Liver (tissue), 9 donors: ENCODE measurements around the gene TMEM114. TPM values are rescaled to one million over a fixed set of nuclear protein-coding genes. Genes with fewer than 3 reads are reported as not detected.

Experiments
- DNase-seq: peaks from one replicate; pipeline ENCODE4 v3.0.0-alpha.2; 2017; ENCODE audit warnings: low spot score
- H3K27ac ChIP-seq, 2 donors: one replicate each; pipeline ENCODE4 v1.7.0; 2013; ENCODE audit warnings: inconsistent platforms in 2 of 2, low read length in 2 of 2, control low read depth in 1 of 2, low read depth in 1 of 2, mild to moderate bottlenecking in 1 of 2
- H3K27me3 ChIP-seq, 4 donors: one replicate each; pipeline versions ENCODE4 v1.6.1 to v1.7.0; 2013; ENCODE audit warnings: low read length in 3 of 4, inconsistent platforms in 1 of 4, mild to moderate bottlenecking in 1 of 4, moderate library complexity in 1 of 4; ENCODE audit not compliant: control insufficient read depth in 4 of 4, insufficient read depth in 4 of 4
- H3K36me3 ChIP-seq, 4 donors: one replicate each; pipeline versions ENCODE4 v1.6.1 to v1.7.0; 2013; ENCODE audit warnings: low read length in 3 of 4, mild to moderate bottlenecking in 3 of 4, low read depth in 1 of 4, moderate library complexity in 1 of 4; ENCODE audit not compliant: control insufficient read depth in 4 of 4, insufficient read depth in 3 of 4
- H3K4me1 ChIP-seq, 4 donors: one replicate each; pipeline versions ENCODE4 v1.6.1 to v1.7.0; 2013; ENCODE audit warnings: low read length in 3 of 4, mild to moderate bottlenecking in 3 of 4, moderate library complexity in 1 of 4; ENCODE audit not compliant: control insufficient read depth in 4 of 4, insufficient read depth in 4 of 4
- H3K4me3 ChIP-seq, 3 donors: one replicate each; pipeline versions ENCODE4 v1.6.1 to v1.7.0; 2013; ENCODE audit warnings: low read length in 3 of 3, control low read depth in 1 of 3, low read depth in 1 of 3, mild to moderate bottlenecking in 1 of 3
- H3K9ac ChIP-seq, 2 donors: one replicate each; pipeline ENCODE4 v1.7.0; 2013; ENCODE audit warnings: low read length in 2 of 2, mild to moderate bottlenecking in 2 of 2, moderate library complexity in 2 of 2, control low read depth in 1 of 2, low read depth in 1 of 2
- H3K9me3 ChIP-seq, 4 donors: one replicate each; pipeline versions ENCODE4 v1.6.1 to v1.7.0; 2013; ENCODE audit warnings: low read length in 3 of 4; ENCODE audit not compliant: control insufficient read depth in 4 of 4
- EGR1 ChIP-seq, 2 donors: IDR thresholded peaks; 2 replicates each; pipeline ENCODE4 v1.6.1; 2016 to 2018; ENCODE audit warnings: antibody characterized with exemption in 2 of 2, low read depth in 2 of 2
- FOXA1 ChIP-seq: IDR thresholded peaks from 2 replicates; pipeline ENCODE4 v1.6.1; 2016; ENCODE audit warnings: antibody characterized with exemption
- FOXA2 ChIP-seq: IDR thresholded peaks from 2 replicates; pipeline ENCODE4 v1.6.1; 2016; ENCODE audit warnings: antibody characterized with exemption
- GABPA ChIP-seq, 2 donors: IDR thresholded peaks in 1 of 2; conservative IDR thresholded peaks in 1 of 2; 2 replicates each; pipeline ENCODE4 v1.6.1; 2016; ENCODE audit warnings: antibody characterized with exemption in 2 of 2, mild to moderate bottlenecking in 1 of 2, moderate library complexity in 1 of 2
- HNF4A ChIP-seq, 2 donors: conservative IDR thresholded peaks; 2 replicates each; pipeline ENCODE4 v1.6.1; 2016; ENCODE audit warnings: antibody characterized with exemption in 2 of 2, mild to moderate bottlenecking in 2 of 2
- HNF4G ChIP-seq: IDR thresholded peaks from 2 replicates; pipeline ENCODE4 v1.6.1; 2016; ENCODE audit warnings: antibody characterized with exemption
- JUND ChIP-seq, 2 donors: IDR thresholded peaks; 2 replicates each; pipeline ENCODE4 v1.6.1; 2016; ENCODE audit warnings: antibody characterized with exemption in 2 of 2
- NR2F2 ChIP-seq: IDR thresholded peaks from 2 replicates; pipeline ENCODE4 v1.6.1; 2016; ENCODE audit warnings: antibody characterized with exemption
- RAD21 ChIP-seq, 2 donors: IDR thresholded peaks; 2 replicates each; pipeline ENCODE4 v1.6.1; 2016; ENCODE audit warnings: antibody characterized with exemption in 2 of 2, mild to moderate bottlenecking in 2 of 2
- RXRA ChIP-seq, 2 donors: IDR thresholded peaks; 2 replicates each; pipeline ENCODE4 v1.6.1; 2017 to 2018; ENCODE audit warnings: antibody characterized with exemption in 2 of 2, mild to moderate bottlenecking in 1 of 2
- SP1 ChIP-seq: IDR thresholded peaks from 2 replicates; pipeline ENCODE4 v1.6.1; 2018; ENCODE audit warnings: antibody characterized with exemption, mild to moderate bottlenecking
- TAF1 ChIP-seq: conservative IDR thresholded peaks from 2 replicates; pipeline ENCODE4 v1.6.1; 2016; ENCODE audit warnings: antibody characterized with exemption, mild to moderate bottlenecking
- YY1 ChIP-seq: IDR thresholded peaks from 2 replicates; pipeline ENCODE4 v1.6.1; 2016; ENCODE audit warnings: antibody characterized with exemption, mild to moderate bottlenecking
- WGBS: extraction: QIAGEN DNeasy Blood & Tissue Kit; methylation state at CpG from one replicate; pipeline ENCODE4 v1.1.7; 2013; 5-methylcytosine and 5-hydroxymethylcytosine counted together
- polyA plus RNA-seq, 2 donors: library from polyadenylated mRNA; stranded (reverse) in 1 of 2; unstranded in 1 of 2; fragments of 200-250 nt in 1 of 2; fragments of >200 nt in 1 of 2; fragmentation: Nextera tagmentation in 1 of 2; extraction: Ambion mirVana in 1 of 2; gene quantifications; one replicate each; pipeline versions ENCODE4 v1.2.1 to v1.2.3, GENCODE V29; 2013 to 2015
- total RNA-seq, 2 donors: library from RNA; depleted of rRNA; stranded (reverse); fragments of >200 nt; gene quantifications; one replicate each; pipeline ENCODE4 v1.2.3, GENCODE V29; 2014
- TF ChIP-seq, protein P1 (sequence below): IDR thresholded peaks from 2 replicates; pipeline ENCODE4 v1.6.1; 2016; ENCODE audit warnings: antibody characterized with exemption
- TF ChIP-seq, protein P2 (sequence below): IDR thresholded peaks from 2 replicates; pipeline ENCODE4 v1.6.1; 2016; ENCODE audit warnings: antibody characterized with exemption, mild to moderate bottlenecking
- TF ChIP-seq, protein P3 (sequence below): IDR thresholded peaks from 2 replicates; pipeline ENCODE4 v1.6.1; 2016; ENCODE audit warnings: antibody characterized with exemption
- TF ChIP-seq, protein P4 (sequence below): fragments of 150-350 bp; IDR thresholded peaks from 2 replicates; pipeline ENCODE4 v1.5.1; 2017; ENCODE audit warnings: improper control_type of control experiment, low read depth, low read length; ENCODE audit not compliant: missing input control
- TF ChIP-seq, protein P5 (sequence below): IDR thresholded peaks from 2 replicates; pipeline ENCODE4 v1.6.1; 2016; ENCODE audit warnings: antibody characterized with exemption
- donor health status: healthy.
- donor health status: healthy.
- donor health status: healthy.
- donor health status: healthy.
- donor health status: healthy.

The TMEM114 gene
- total and polyA plus RNA-seq, 4 donors = not detected

GRCh38 chr16:8537691-8538342 lies 52.5 kb downstream of the TMEM114 start:
- Histone ChIP-seq H3K36me3 (no peaks in the 10 kb centered on the region), H3K9ac (no peak overlapping the region), H3K4me3 (no peak overlapping the region), H3K27me3 (no peaks in the 10 kb centered on the region), H3K27ac (no peak overlapping the region), H3K4me1 (peaks cover 0 to 7% (median 5%) of the 10 kb centered on the region in 4 donors), H3K9me3 (no peaks in the 10 kb centered on the region)
- no peak for DNase-seq
- WGBS = 37% methylated on average over 6 of the region's 6 CpGs
- TF ChIP-seq FOXA2 = peak; percentile 38
- peak in 1 of 2 donors; percentile 14 for TF ChIP-seq GABPA (IDR thresholded peaks at IDR 0.05 in 1 of 2, conservative IDR thresholded peaks at IDR 0.05 in 1 of 2)
- no peak for TF ChIP-seq TAF1
- no peak for TF ChIP-seq HNF4G
- TF ChIP-seq, protein P1, sequence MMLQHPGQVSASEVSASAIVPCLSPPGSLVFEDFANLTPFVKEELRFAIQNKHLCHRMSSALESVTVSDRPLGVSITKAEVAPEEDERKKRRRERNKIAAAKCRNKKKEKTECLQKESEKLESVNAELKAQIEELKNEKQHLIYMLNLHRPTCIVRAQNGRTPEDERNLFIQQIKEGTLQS = no peak
- peak; percentile 78 for TF ChIP-seq SP1
- TF ChIP-seq, protein P2, sequence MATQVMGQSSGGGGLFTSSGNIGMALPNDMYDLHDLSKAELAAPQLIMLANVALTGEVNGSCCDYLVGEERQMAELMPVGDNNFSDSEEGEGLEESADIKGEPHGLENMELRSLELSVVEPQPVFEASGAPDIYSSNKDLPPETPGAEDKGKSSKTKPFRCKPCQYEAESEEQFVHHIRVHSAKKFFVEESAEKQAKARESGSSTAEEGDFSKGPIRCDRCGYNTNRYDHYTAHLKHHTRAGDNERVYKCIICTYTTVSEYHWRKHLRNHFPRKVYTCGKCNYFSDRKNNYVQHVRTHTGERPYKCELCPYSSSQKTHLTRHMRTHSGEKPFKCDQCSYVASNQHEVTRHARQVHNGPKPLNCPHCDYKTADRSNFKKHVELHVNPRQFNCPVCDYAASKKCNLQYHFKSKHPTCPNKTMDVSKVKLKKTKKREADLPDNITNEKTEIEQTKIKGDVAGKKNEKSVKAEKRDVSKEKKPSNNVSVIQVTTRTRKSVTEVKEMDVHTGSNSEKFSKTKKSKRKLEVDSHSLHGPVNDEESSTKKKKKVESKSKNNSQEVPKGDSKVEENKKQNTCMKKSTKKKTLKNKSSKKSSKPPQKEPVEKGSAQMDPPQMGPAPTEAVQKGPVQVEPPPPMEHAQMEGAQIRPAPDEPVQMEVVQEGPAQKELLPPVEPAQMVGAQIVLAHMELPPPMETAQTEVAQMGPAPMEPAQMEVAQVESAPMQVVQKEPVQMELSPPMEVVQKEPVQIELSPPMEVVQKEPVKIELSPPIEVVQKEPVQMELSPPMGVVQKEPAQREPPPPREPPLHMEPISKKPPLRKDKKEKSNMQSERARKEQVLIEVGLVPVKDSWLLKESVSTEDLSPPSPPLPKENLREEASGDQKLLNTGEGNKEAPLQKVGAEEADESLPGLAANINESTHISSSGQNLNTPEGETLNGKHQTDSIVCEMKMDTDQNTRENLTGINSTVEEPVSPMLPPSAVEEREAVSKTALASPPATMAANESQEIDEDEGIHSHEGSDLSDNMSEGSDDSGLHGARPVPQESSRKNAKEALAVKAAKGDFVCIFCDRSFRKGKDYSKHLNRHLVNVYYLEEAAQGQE = peak; percentile 50
- peak; percentile 94 for TF ChIP-seq YY1
- TF ChIP-seq FOXA1 = peak; percentile 32
- TF ChIP-seq, protein P3, sequence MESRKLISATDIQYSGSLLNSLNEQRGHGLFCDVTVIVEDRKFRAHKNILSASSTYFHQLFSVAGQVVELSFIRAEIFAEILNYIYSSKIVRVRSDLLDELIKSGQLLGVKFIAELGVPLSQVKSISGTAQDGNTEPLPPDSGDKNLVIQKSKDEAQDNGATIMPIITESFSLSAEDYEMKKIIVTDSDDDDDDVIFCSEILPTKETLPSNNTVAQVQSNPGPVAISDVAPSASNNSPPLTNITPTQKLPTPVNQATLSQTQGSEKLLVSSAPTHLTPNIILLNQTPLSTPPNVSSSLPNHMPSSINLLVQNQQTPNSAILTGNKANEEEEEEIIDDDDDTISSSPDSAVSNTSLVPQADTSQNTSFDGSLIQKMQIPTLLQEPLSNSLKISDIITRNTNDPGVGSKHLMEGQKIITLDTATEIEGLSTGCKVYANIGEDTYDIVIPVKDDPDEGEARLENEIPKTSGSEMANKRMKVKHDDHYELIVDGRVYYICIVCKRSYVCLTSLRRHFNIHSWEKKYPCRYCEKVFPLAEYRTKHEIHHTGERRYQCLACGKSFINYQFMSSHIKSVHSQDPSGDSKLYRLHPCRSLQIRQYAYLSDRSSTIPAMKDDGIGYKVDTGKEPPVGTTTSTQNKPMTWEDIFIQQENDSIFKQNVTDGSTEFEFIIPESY = peak; percentile 71
- no peak for TF ChIP-seq NR2F2
- peak in 1 of 2 donors; percentile 12 for TF ChIP-seq RAD21 (IDR thresholded peaks at IDR 0.05)
- peak; percentile 46 to 70 for TF ChIP-seq RXRA (IDR thresholded peaks at IDR 0.05)
- peak; percentile 34 to 60 for TF ChIP-seq HNF4A (conservative IDR thresholded peaks at IDR 0.05)
- TF ChIP-seq EGR1 (IDR thresholded peaks at IDR 0.05; ENCODE audit: low read depth in 2 of 2) = peak; percentile 64 to 98
- TF ChIP-seq, protein P4, sequence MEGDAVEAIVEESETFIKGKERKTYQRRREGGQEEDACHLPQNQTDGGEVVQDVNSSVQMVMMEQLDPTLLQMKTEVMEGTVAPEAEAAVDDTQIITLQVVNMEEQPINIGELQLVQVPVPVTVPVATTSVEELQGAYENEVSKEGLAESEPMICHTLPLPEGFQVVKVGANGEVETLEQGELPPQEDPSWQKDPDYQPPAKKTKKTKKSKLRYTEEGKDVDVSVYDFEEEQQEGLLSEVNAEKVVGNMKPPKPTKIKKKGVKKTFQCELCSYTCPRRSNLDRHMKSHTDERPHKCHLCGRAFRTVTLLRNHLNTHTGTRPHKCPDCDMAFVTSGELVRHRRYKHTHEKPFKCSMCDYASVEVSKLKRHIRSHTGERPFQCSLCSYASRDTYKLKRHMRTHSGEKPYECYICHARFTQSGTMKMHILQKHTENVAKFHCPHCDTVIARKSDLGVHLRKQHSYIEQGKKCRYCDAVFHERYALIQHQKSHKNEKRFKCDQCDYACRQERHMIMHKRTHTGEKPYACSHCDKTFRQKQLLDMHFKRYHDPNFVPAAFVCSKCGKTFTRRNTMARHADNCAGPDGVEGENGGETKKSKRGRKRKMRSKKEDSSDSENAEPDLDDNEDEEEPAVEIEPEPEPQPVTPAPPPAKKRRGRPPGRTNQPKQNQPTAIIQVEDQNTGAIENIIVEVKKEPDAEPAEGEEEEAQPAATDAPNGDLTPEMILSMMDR = no peak
- TF ChIP-seq JUND (IDR thresholded peaks at IDR 0.05) = peak; percentile 26 to 42
- TF ChIP-seq, protein P5, sequence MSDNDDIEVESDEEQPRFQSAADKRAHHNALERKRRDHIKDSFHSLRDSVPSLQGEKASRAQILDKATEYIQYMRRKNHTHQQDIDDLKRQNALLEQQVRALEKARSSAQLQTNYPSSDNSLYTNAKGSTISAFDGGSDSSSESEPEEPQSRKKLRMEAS = peak; percentile 51
